Inflammatory macrophage (primary cell): Measurements from ENCODE around the gene DOCK2.
"Not testable (repeated sequence)": the region's sequence is repeated elsewhere in the genome, so short reads cannot be mapped to it uniquely, and the experiment has no call there.

ENCODE experiments used
- DNase-seq, 2 donors: peaks; one replicate each; pipeline ENCODE4 v3.0.0-alpha.2; 2020 to 2022

The DOCK2 gene

GRCh38 chr5:170070556-170071412, 433.7 kb downstream of the DOCK2 start:
- no peak for DNase-seq

DNA sequence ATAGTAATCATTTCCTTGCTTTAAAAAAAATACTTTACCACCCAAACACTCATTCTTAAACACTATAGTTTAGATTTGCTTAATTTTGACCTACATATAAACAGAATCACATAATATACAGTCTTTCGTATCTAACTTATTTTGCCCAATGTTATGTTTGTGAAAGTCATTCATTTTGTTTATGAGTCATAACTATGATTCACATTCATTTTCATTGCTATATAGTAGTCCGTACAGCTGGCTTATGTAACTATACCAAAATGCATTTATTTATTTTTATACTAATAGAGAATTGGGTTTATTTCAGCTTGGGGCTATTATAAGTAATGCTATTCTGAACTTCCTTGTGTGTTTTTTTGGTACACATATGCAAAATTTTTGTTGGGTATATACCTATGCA, 434.7 kb downstream of the DOCK2 start:
- DNase-seq: no peak

- DNase-seq: no peak
These were observed 438.6 kb downstream of the DOCK2 start for GRCh38 chr5:170075696-170076095.

DNA sequence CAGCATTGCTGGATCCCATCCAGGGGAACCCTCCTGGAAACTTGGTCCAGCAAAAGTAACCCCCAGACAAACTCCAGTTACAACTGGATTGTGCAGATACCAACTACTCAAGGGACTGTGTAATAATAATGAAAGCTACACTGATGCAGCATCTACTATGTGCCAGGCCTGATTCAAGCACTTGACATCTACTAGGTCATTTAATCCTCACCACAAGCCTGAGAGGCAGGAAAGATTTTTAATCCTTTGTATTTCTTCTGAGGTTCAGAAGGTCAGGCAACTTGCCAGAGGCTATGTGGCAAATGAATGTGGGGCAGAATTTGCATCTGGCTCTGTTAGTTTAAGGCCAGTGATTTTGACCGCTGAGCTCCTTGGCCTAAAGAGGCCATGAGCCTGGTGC, 439.1 kb downstream of the DOCK2 start:
- DNase-seq: no peak

DNA sequence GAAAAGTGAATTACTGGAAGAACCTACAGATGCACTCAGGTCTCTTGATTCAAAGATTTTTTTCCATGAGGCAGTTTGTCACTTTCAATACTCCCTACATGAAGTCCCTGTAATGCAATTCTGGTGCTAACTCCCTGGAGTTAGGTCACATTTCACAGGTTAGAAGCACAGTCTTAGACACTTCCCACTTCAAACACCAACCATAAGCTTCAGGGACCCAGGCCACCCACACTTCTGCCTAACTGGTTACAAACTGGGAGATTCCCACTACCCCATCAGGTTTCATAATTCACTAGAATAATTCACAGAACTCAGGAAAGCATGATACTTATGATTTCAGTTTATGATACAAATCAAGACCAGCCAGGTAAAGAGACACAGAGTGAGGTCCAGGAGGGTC, 439.7 kb downstream of the DOCK2 start:
- DNase-seq: no peak

DNA sequence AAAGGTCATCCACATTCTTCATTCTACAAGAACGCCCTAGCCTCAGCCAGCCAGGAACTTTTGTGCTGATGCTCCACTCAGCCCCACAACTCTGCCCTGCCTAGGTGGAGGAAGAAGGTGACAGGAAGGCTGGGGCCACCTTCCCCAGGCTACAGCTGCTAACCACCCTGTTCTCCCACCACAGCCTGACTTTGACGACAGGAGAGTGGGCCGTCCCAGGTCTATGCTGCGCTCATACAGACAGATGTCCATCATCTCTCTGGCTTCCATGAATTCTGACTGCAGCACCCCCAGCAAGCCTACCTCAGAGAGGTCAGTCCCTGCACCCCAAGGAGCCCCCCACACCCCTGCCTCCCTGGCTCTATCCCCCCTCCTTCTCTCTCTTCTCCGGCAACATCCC, 440.5 kb downstream of the DOCK2 start:
- no peak for DNase-seq

DNA sequence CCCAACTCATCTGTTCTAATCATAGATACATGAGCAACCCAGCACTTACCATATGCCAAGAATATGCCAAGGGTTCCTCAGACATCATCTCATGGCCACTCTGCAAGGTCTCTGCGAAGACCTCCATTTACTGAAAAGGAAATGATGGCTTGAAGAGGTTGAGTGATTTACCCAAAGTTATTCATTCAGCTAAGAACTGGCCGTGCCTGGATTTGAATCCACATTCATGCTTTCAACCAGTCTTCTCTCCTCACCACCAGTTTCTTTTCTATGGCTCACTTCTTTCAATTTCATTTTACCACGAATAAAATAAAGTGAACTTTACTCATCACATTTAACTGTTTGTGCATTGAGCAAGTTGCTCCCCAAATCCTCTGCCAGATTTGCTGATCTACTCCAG, 441.4 kb downstream of the DOCK2 start:
- no peak for DNase-seq

DNA sequence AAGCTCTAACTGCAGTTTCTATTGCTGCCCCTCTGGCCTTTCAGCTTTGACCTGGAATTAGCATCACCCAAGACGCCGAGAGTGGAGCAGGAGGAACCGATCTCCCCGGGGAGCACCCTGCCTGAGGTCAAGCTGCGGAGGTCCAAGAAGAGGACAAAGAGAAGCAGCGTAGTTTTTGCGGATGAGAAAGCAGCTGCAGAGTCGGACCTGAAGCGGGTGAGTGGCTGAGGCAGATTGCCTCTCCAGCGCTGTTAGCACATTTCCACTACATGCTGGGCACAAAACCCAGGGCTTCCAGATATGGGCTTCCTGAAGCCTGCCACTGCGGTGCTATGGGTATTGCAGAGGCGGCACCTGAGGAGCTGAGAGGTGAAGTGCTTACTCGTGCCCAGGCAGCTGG, 441.9 kb downstream of the DOCK2 start:
- no peak for DNase-seq

DNA sequence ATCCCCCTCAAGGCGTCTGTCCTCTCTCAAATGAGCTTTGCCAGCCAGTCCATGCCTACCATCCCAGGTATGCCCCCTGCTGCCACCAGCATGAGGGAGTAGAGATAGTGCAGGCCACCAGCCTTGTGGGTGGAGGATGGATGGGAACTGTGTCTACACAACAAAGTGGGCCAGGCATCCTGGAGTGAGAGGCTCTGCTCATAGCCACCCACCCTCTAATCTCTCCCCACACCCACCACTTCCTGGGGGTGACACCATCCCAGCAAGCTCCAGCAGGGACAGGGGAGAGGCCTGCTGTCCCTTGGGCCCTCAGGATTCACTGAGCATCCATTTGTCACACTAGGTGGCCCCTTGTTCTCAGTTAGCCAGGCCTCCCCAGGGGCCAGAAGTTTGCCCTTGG, 443.1 kb downstream of the DOCK2 start:
- DNase-seq: no peak

DNA sequence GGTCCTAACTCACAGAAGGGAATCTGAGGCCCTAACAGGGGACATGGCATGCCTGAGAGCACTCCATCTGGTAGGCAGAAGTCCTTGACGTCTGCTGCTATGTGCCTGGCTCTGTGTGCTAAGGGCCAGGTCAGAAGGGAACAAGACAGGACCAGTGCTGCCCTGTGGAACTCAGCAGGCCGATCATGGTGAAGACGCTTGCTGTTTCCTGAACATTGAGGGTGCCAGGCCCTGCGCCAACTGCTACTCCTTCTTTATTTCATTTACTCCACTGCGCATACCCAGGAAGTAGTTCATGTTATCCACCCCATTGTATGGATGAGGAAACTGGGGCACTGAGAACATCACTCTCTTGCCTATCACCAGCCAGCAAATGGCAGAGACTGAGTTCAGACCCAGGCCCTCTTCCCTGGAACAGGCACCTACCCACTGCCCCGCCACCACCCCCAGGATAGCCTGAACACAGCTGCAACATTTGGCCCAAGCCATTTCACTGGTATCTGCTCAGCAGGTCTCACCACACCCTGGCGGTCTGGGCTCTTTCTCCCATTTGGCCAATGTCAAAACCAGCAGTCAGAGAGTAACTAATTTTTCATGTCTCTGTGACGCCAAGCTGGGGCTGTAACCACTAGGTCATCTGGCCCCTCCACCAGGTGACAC, 443.8 kb downstream of the DOCK2 start:
- no peak for DNase-seq

DNA sequence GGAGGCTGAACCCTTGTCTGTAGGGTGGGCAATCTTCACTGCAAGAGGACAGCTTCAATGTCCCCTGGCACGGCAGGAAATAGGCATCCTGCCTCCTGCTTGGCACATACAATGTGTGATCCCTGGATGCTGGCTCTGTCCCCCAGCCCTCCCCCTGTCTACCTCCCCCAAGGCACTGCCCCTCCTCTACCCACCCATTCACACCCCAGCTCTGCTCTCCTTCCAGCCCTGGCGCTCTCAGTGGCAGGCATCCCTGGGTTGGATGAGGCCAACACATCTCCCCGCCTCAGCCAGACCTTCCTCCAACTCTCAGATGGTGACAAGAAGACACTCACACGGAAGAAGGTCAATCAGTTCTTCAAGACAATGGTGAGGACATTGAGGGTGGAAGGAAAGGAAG, 444.5 kb downstream of the DOCK2 start:
- DNase-seq: no peak

DNA sequence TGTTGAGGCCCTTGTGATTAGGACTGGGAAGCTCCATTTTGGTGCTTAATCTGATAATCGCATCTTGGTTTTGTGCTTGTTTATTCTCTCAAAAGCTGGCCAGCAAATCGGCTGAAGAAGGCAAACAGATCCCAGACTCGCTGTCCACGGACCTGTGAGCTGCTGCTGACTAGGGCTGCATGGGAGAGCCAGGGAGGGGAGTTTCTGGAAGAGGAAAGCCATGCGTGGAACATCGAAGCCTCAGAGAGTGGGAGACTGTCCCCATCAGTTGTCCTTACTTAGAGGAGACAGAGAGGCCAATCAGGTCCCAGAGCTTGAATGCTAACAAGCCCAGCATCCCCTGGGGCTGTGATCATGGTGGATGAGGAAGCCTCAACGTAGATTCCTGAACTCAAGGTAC, 445.6 kb downstream of the DOCK2 start:
- no peak for DNase-seq

- DNase-seq: no peak
These were observed 450.2 kb downstream of the DOCK2 start for GRCh38 chr5:170087168-170087817.

DNA sequence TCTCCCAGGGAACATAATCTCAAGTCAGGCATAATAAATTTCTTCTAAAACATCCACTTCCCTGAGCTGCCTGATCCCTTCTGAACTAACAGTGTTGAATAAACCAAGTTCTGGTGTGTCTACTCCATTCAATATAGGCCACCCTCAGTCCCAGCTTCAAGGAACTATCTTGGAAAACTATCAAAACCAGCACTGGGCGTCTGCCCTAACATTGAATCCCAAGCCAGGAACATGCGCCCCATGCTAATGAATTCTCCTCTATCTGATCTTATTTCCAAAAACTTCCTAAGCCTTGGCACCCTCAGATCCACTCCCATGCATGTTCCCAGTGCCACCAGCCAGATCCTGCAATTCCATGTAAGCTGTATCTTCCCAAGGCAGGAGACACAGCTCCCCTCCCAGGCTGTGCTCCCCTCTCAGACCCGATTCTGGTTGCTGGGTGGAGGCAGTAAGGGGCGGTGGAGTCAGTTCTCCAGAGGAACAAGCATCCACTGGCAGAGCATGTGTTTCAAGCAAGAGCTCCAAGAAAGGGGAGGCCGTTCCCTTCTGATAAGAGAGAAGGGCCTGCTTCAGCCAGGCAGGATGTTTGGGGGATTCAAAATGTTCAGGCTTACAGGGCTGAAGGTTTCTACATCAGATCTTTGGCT, 455.5 kb downstream of the DOCK2 start:
- no peak for DNase-seq

DNA sequence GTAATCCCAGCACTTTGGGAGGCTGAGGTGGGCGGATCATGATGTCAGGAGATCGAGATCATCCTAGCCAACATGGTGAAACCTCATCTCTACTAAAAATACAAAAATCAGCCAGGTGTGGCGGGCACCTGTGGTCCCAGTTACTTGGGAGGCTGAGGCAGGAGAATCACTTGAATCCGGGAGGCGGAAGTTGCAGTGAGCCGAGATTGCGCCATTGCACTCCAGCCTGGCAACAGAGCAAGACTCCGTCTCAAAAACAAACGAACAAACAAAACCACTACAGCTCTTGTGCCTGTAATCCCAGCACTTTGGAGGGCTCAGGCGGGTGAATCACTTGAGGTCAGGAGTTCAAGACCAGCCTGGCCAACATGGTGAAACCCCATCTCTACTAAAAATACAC, 457.3 kb downstream of the DOCK2 start:
- not testable (repeated sequence) for DNase-seq

- peak; percentile 88 to 92 for DNase-seq
These were observed 458.6 kb downstream of the DOCK2 start for GRCh38 chr5:170095646-170096045.

DNA sequence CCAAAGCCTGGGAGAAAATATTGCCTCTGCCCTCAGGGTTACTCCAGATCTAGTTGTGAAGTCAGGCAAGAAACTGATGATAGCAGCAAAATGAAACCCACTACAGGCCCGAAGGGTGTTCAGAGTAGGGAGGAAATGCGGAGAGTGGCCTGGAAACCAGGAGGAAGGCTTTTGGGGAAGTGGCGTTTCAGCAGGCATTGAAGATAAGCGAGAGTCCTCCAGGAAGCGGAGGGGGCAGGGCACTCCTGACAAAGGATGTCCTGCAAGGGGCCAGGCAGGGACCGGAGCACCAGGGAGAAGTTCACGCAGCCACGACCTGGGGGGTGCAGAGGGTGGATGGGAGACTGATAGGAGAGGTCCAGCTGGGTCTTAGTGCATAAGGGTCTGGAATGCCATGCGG, 460.9 kb downstream of the DOCK2 start:
- peak; percentile 50 to 60 for DNase-seq

DNA sequence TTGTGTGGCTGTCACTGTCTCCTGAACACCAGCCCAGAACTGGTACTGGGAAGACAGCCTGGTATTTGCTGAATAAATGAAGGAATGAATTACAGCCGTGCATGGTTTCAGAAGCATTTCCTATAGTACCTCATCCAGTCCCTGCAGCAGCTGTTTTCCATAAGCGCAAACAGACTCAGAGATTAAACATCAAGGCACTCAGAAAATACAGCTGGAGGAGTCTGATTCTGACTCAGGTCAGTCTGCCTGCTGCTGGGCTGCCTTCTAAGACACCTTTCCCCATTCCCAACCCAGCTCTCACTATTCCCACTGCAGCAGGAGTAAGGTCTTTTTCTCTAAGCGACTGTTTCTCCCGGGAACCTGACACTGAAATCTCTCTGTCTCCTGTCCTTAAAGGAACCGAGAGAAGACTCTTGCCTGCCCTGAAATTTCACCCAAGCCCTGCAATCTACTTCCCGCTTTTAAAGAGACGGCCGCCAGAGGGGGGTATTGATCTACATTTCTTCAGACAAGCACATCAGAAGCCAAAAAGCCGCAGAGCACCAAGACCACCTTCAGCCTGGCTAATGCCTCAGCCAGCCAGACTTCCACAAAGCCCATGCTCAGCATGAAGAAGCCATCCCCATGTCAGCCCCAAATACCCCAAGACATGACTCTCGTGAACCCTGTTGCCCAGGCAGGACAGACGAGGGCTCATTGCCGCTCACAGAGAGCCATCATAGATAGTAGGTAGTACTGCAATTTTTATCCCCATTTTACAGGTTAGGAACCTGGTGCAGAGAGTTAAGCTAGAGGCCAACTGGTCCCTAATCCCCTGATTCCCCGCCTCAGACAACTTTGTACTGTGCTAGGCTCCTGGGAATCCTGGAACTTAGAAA, 463.2 kb downstream of the DOCK2 start:
- DNase-seq: peak; percentile 83 to 86

- DNase-seq: no peak
These were observed 466.4 kb downstream of the DOCK2 start for GRCh38 chr5:170103447-170103846.

- DNase-seq: no peak
These were observed 467.2 kb downstream of the DOCK2 start for GRCh38 chr5:170104299-170104698.

DNA sequence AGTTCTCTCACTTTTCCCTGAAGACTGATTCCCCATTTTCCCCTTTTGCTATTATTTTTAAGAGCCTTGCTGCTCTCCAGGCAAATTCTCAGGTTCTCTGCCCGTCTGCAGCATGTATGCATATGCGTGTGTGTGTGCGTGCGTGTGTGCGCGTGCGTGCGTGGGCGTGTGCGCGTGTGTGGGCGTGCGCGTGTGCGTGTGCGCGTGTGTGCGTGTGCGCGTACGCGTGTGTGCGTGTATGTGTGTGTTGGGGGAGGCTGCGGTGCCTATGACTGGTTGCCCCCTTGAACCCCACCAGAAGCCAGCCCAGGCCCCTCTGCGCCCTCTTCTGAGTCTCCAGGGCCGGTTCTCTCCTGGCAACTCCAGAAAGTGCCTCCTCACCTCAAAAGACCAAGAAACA, 467.6 kb downstream of the DOCK2 start:
- no peak for DNase-seq
